ENCODE measurements around the gene SLCO4A1.
"Not testable (repeated sequence)": the region's sequence is repeated elsewhere in the genome, so short reads cannot be mapped to it uniquely, and the experiment has no call there.

The SLCO4A1 gene

DNA sequence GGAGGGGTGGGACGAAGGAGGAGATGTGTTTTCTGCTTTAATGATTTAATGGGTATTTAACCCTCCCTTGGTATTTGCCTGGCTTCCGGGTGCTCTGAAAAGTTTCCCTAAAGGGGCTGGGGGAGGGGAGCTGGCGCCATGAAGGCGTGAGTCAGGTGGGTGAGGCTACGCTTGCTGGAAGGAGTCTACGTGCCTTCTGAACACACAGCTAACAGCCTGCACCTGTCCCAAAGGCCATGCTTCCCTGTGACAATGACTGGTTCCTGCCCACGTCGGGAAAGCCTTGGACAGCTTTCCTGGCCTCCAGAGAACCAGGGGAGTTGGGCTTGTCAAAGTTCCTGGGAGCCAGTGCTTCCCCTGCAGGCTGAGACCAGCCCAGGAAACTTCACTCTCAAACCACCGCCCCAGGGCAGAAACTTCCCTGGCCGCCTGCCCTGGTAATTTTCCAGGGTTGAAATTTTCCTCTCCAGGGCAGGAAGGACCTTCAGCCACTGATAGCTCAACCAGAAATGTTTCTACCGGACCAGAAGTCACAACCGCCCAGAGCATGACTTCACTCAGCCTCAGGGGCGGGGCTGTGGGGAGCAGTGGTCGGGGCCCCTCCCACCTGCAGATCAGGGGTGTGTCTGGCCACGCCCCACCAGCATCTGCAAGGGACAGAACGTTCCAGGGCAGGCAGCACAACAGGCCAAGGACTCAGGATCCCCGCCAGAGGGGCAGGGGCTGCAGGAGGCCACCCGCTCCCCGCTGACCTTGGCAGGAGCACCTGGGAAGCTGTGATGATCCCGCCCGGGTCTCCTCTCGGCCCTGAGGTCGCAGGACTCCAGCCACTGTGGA lies 18.6 kb upstream of the SLCO4A1 start:
- peak; percentile 82 for DNase-seq

DNA sequence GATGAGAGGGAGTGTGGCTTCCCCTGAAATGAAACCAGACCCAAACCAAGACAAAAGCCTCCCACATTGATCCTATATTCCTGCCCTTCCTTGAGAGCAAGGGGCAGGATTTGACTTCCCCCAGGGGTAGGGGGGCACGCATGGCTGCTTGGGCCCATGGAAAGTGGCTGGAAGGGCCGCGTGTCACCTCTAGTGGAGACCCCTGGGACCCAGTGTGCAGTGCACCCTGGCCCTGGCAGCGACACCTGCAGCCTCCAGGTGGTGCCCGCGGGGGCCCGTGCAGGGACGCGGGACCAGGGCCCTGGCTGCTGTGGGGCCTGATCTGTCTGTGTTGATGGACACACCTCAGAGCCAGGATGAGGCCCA lies 18.0 kb upstream of the SLCO4A1 start:
- DNase-seq, result no peak

DNA sequence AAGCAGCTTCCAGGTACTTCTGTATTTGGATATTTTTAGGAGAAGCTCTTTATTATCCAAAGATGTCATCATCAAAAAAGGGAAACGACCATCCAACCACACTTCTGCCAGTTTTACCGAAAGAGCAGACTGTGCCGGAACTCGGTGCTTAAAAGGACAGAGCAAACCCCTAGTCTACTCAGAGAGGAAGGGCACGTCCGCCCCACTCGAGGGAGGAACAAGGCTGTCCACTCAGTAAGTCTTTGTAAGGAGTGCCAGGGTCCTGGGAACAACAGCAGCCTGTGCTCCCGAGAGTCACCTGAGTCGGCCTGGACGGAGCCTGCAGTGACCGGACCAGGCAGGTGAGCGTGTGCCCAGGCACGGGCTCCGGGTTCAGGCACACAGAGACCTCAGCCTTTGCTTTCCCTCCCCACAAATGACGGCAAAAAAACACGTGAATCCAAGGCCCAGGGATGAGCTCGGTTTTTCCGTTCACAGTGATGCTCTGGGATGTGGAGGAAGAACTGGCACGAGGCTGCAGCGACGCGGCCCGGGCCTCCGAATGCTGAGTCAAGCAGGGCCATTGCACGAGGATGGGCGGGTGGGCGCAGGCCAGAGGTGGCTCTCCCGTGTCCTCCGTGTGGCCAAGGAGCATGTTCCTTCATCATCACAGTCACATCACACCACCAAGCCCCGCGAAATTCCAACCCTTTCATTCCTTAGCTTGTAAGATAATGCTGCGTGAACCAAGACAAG lies 17.4 kb upstream of the SLCO4A1 start:
- DNase-seq, result no peak

GRCh38 chr20:62625516-62625915 lies 16.8 kb upstream of the SLCO4A1 start:
- no peak for DNase-seq

DNA sequence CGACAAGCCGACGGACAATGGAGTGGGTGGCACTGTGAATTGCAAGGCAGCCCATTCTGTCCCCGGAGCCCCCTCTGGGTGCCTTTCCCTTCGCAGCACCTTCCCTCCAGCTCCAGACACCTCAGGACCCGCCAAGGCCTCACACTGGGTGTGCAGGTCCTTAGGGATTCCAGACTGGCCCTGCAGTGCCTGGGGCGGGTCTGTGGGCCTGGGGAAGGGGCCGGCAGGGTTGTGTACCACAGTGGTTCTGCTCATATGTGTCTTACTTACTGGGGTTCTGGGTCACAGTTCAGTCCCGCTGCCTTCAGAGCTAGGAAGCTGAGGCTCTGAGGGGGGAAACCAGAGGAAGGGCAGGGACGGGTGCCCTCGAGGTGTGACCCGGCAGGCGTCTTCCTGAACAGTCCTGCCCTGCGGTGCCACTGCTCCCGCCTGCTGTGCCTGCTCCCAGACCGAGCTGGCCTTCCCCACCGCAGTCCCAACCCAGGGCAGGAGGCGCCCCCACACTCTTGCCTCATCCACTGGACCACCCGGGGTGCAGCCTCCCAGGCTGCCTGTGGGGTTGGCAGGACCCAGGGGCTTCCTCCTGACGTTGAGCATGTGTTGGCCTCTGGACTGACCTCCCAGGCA lies 16.3 kb upstream of the SLCO4A1 start:
- DNase-seq, result no peak

DNA sequence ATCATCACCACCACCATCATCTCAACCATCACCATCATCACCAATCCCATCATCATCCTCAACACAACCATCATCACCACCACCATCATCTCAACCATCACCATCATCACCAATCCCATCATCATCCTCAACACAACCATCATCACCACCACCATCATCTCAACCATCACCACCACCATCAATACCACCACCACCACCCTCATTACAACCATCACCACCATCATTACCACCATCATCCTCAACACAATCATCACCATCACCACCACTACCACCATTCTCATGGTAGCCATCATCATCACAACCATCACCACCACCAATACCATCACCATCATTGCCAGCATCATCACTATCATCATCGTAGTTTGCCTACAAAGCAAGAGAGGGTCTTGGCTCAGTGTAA lies 14.9 kb upstream of the SLCO4A1 start:
- DNase-seq, result not testable (repeated sequence)

DNA sequence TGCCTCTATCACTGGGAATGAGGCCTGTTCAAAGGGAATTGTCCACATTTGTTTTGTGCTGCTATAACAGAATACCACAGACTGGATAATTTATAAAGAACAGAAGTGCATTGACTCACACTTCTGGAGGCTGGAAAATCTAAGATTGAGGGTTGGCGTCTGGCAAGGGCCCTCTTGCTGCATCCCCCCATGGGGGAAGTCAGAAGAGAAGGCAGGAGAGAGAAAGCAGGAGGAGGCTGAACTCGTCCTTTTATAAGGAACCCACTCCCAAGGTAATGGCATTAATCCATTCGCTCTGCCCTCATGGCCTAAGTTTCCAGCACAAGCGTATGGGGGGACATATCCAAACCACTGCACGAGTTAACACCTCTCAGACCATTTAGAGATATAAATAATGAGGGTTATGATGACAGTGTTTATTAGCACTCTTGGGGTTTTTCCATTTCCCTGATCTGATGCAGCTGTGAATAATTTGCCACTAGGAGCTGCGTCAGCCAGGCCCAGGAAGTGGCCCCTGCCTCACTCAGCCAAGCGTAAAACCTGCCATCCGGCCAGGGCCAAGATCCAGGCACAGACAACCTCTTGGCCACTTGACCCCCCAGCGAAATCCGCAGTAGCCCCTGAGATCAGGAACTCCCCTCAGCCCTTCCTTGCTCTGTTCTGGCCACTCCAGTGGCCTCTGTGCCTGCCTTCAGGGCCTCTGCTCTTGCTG lies 14.2 kb upstream of the SLCO4A1 start:
- DNase-seq, result no peak

DNA sequence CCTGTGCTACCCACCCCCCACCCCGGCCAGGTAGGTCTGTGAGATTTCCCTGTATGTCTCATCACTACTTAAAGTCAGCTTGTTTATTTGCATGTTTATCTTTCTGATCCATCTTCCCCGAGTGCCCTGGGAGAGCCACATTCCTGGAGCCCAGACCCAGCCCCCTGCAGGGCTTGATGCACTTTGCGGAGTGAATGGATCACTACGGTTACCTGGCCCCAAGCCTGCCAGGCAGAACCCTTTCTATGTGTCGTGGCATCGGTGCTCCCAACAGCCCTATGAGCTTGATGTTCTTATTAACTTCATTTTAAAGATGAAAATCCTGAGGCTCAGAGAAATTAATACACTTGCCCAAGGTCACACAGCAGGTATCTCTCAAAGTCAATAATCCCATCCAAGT lies 13.6 kb upstream of the SLCO4A1 start:
- DNase-seq, result no peak

DNA sequence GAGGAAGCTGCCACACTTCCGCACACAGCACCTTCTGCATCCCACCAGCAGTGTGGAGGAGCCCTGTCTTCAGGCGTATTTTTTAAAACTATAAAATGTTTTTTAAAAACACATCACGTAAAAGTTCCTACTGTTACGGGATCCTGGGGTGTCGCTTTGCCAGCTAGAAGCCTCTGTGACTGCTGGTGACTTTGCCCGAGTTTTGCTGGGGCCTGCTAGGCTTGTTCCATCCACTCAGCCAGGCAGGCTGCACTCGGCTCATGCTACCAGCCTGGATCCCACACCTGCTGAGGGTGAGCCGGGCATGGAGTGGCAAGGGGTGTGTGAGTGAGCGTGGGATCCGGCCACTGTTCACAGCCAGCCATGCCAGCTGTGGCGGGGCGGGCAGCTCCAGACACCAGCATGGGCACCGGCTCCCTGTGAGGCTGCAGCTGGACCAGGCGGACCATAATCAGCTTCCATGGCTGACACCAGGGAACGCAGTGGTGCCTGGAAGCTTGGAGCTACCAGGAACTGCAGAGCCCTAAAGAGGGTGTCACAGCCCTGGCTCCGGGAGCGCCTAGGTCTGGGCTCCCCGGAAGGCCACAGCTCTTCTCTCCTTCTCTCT lies 12.3 kb upstream of the SLCO4A1 start:
- no peak for DNase-seq

DNA sequence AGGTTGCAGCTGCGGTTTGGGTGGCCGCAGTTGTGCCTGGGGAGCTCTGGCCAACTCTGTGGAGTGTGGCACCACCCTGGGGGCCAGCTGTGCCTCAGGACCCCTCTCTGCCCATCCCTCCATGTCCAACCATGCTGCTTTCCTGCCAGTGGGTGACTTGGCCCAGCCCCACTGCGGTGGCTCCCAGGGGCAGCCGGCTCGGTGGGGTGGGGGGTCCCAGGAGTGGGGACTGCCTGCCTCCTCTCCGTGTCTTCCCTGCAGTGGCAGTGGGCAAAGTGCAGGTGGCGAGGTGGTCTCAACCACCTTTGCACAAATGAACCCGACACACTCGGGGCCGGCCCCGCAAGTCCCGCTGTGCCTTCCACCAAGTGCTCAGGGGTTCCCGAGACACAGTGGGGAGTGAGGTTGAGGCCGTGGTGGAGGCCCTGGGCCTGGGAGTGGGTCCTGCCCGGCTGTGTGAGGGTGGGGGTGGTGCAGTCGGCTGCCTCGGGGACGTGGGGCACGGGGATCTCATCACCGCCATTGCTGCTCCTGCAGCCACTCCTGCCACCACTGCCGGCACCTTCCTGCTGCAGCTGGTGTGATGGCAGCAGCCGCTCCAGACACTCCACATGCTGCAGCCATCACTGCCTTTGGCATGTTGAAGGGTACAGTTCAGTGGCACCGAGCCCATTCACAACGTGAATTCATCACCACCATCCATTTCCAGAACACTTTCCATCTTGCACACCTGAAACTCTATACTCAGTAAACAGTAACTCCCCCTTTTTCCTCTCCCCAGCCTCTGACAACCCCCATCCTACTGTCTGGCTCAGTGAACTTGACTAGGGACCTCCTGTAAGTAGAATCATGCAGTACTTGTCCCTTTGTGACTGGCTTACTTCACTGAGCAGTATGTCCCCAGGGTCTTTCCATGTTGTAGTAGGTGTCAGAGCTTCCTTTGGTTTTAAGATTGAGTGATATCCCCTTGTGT lies 10.7 kb upstream of the SLCO4A1 start:
- no peak for DNase-seq

DNA sequence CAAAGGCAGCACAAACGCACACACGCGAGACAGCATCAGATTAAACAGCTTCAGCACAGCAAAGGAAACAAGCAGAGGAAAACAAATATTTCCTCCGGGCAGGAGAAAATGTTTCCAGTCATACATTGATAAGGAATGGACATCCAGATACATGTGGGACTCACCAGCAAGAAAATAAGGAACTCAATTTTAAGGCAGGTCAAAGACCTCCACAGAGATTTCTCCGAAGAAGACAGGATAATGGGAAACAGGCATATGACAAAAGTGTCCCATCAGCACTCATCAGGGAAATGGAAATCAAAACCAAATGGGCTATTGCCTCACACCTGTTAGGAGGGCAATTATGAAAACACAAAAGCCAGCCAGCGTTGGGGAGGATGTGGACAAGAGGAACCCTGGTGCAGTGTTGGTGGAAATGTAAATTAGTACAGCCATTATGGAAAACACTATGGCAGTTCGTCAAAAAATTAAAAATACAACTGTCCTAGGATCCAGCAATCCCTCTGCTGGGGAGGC lies 9.7 kb upstream of the SLCO4A1 start:
- no peak for DNase-seq

DNA sequence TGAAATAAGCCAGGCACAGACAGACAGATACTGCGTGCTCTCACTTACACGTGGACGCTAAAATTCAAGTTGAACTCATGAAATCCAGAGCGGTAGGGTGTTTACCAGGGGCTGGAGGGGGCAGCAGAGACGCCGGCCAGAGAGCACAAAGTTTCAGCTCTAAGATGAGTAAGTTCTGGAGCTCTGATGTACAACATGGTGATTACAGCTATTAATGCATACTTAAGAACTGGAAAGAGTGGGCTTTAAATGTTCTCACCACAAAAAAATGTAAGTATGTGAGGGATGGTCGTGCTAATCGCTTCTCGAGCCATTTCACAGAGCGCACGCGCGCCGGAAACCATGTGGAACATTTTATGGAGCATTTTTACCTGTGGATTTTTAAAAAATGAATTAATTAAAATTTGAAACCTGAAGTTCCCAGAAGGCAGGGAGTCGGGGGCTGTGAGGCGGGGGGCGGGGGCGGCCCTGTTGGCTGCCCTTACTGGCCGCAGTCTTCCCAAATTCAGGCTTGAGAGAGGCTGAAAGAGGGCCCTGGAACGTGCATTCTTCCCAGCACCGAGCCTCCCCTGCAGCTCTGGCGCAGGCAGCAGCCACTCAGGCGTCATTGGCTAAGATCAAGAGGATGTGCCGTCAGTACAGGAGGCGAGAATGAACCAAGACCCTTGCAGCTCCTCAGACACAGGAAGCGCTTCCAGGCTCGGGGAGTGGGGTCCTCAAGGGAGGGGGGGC lies 8.5 kb upstream of the SLCO4A1 start:
- no peak for DNase-seq

DNA sequence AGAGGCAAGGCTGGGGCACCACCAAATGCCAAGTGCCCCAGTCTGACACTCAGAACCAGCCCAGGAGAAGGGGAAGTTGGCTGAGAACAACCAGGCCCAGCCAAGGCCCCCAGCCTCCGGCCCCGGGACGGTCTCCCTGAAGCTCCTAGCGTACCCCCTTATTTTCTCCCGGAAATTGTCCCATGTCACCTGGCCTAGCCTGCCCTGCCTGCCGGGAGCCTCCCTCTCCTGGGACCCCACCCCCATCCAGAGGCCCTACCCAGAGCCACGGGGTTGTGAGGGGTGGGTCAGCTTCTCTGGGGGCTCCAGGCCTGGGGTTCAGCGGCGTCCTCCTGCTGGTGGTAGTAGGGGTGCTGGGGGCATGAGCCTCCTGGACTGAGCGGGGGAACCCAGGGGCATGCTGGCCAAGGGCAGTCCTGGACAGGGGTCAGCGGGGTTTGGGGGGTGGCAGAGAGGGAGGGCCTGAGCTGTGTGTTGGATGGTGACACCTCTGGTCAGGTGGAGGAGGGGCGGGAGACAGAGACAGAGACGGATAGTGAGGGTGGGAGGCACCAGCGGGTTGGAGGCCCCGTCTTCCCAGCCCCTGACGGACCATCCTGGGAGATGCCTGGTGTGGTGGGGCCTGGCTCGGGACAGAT lies 7.9 kb upstream of the SLCO4A1 start:
- DNase-seq, result no peak

- no peak for DNase-seq
Measured at GRCh38 chr20:62635232-62635631, 7.1 kb upstream of the SLCO4A1 start.

GRCh38 chr20:62635852-62636251 lies 6.5 kb upstream of the SLCO4A1 start:
- DNase-seq, result no peak

DNA sequence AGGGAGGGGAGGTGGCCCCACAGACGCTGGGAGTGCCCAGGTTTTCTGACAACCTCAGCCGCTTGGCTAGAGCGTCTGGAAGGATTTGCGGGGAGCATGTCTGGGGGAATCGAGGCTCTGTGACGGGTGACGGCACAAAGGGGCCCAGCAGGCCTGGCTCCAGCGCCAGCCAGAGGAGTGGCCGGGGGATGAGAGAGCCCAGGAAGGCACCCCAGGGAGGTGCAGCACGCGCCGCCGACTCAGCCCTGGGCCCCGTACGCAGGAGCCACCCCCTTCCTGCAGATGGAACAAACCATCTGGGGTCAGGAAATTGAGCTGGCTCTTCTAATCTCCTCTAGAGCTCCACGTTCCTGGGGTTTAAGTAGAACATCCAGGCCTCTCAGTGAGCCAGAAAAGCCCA lies 5.9 kb upstream of the SLCO4A1 start:
- no peak for DNase-seq

- DNase-seq, result no peak
Measured at GRCh38 chr20:62637110-62637509, 5.2 kb upstream of the SLCO4A1 start.

GRCh38 chr20:62637521-62638054 lies 4.7 kb upstream of the SLCO4A1 start:
- no peak for DNase-seq

DNA sequence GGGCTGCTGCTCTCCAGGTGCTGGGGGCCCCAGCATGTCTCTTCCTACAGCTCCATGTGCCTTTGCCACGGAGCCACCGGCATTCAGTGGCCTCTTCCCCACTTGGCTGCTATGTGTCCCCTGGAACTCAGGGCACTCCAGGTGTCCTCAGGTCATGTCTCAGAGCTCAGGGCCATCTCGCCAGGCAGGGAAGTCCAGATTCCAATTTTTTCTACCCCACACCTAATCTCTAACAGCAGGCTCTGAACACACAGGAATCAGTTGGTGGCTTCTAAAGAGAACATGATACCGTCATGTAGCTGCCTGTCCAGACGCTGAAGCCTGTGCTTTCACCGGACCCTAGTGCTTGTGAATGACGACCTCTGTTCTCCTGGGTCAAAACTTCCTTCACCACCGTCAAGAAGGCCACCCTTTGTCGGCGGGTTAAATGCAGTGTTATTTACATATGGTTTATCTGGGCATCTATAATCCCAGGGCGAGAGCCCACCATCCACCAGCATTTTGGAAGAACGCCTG lies 4.2 kb upstream of the SLCO4A1 start:
- DNase-seq, result no peak
